Panc1 (cell line): Measurements from ENCODE around the gene CHCHD6.

Source experiments
- POLR2AphosphoS5 ChIP-seq: IDR thresholded peaks from 2 replicates; pipeline ENCODE4 v1.6.1; 2012; ENCODE audit warnings: mild to moderate bottlenecking, low read depth, low read length, moderate library complexity
- TCF7L2 ChIP-seq: IDR thresholded peaks from 2 replicates; pipeline ENCODE4 v1.6.1; 2011; ENCODE audit warnings: mild to moderate bottlenecking, low read depth, low read length, inconsistent platforms
- TF ChIP-seq, protein P1 (sequence below): fragments of 450-650 bp; IDR thresholded peaks from 2 replicates; pipeline ENCODE4 v1.5.1; 2017; ENCODE audit warnings: mild to moderate bottlenecking
- TF ChIP-seq, protein P2 (sequence below), 2 experiments: IDR thresholded peaks; 2 replicates each; pipeline ENCODE4 v1.6.1; 2011 to 2012; ENCODE audit warnings: low read depth in 2 of 2, control low read depth in 1 of 2, low read length in 1 of 2, mild to moderate bottlenecking in 1 of 2, moderate library complexity in 1 of 2; ENCODE audit not compliant: insufficient read depth in 1 of 2

DNA sequence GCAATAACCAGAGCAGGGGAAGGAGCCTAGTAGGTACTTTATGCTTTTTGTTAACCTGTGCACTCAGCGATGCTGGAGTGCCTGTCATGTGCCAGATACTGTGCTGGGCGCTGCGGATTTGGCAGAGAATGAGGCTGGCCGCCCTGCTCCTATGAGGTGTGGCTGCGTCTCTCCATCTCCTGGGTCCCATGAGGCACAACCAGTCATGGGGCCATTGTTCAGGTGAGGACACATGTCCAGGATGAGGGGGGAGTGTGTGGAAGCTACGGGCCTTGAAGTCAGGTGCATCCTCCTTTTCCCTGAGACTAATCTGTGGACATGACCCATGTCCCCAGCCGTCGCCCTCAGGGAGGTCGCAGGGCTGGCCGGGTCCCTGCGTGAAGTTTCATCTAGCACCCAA, 48.2 kb upstream of the CHCHD6 start:
- TF ChIP-seq, protein P1, sequence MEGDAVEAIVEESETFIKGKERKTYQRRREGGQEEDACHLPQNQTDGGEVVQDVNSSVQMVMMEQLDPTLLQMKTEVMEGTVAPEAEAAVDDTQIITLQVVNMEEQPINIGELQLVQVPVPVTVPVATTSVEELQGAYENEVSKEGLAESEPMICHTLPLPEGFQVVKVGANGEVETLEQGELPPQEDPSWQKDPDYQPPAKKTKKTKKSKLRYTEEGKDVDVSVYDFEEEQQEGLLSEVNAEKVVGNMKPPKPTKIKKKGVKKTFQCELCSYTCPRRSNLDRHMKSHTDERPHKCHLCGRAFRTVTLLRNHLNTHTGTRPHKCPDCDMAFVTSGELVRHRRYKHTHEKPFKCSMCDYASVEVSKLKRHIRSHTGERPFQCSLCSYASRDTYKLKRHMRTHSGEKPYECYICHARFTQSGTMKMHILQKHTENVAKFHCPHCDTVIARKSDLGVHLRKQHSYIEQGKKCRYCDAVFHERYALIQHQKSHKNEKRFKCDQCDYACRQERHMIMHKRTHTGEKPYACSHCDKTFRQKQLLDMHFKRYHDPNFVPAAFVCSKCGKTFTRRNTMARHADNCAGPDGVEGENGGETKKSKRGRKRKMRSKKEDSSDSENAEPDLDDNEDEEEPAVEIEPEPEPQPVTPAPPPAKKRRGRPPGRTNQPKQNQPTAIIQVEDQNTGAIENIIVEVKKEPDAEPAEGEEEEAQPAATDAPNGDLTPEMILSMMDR: no peak
- TF ChIP-seq POLR2AphosphoS5: no peak
- TF ChIP-seq, protein P2, sequence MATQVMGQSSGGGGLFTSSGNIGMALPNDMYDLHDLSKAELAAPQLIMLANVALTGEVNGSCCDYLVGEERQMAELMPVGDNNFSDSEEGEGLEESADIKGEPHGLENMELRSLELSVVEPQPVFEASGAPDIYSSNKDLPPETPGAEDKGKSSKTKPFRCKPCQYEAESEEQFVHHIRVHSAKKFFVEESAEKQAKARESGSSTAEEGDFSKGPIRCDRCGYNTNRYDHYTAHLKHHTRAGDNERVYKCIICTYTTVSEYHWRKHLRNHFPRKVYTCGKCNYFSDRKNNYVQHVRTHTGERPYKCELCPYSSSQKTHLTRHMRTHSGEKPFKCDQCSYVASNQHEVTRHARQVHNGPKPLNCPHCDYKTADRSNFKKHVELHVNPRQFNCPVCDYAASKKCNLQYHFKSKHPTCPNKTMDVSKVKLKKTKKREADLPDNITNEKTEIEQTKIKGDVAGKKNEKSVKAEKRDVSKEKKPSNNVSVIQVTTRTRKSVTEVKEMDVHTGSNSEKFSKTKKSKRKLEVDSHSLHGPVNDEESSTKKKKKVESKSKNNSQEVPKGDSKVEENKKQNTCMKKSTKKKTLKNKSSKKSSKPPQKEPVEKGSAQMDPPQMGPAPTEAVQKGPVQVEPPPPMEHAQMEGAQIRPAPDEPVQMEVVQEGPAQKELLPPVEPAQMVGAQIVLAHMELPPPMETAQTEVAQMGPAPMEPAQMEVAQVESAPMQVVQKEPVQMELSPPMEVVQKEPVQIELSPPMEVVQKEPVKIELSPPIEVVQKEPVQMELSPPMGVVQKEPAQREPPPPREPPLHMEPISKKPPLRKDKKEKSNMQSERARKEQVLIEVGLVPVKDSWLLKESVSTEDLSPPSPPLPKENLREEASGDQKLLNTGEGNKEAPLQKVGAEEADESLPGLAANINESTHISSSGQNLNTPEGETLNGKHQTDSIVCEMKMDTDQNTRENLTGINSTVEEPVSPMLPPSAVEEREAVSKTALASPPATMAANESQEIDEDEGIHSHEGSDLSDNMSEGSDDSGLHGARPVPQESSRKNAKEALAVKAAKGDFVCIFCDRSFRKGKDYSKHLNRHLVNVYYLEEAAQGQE (IDR thresholded peaks at IDR 0.05; ENCODE audit: insufficient read depth in 1 of 2, low read depth in 2 of 2, low read length in 1 of 2): no peak
- TF ChIP-seq TCF7L2: no peak
